Peyer's patch (tissue), 4 donors: ENCODE data around the gene CEP63.

ENCODE experiments used
- POLR2A ChIP-seq, 2 donors: fragments of 450-650 bp; IDR thresholded peaks; one replicate each; pipeline ENCODE4 v1.5.1; 2017; ENCODE audit warnings: antibody characterized with exemption in 2 of 2, mild to moderate bottlenecking in 2 of 2, moderate library complexity in 2 of 2
- TF ChIP-seq, protein P1 (sequence below), 6 experiments: fragments of 450-650 bp in 4 of 6; fragments of 200-600 bp in 2 of 6; sonication (generic) in 1 of 6; IDR thresholded peaks; one replicate each; pipeline ENCODE4 v1.5.1; 2017 to 2019; ENCODE audit warnings: antibody characterized with exemption in 6 of 6, mild to moderate bottlenecking in 3 of 6, moderate library complexity in 1 of 6

DNA sequence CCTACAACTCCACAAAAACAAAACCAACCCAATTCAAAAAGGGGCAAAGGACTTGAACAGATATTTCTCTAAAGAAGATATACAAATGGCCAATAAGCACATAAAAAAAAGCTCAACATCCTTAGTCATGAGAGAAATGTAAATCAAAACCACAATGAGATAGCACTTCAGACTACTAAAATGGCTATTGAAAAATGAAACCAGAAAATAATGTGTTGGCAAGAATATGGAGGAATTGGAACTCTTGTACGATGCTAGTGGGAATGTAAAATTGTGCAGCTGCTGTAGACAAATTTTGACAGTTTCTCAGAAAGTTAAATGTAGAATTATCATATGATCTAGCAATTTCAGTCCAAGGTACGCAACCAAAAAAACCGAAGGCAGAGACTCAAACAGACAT lies 136.0 kb downstream of the CEP63 start:
- TF ChIP-seq, protein P1, sequence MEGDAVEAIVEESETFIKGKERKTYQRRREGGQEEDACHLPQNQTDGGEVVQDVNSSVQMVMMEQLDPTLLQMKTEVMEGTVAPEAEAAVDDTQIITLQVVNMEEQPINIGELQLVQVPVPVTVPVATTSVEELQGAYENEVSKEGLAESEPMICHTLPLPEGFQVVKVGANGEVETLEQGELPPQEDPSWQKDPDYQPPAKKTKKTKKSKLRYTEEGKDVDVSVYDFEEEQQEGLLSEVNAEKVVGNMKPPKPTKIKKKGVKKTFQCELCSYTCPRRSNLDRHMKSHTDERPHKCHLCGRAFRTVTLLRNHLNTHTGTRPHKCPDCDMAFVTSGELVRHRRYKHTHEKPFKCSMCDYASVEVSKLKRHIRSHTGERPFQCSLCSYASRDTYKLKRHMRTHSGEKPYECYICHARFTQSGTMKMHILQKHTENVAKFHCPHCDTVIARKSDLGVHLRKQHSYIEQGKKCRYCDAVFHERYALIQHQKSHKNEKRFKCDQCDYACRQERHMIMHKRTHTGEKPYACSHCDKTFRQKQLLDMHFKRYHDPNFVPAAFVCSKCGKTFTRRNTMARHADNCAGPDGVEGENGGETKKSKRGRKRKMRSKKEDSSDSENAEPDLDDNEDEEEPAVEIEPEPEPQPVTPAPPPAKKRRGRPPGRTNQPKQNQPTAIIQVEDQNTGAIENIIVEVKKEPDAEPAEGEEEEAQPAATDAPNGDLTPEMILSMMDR (IDR thresholded peaks at IDR 0.05): no peak
- no peak for TF ChIP-seq POLR2A (IDR thresholded peaks at IDR 0.05)
